Stimulated activated CD4-positive, alpha-beta T cell treated with anti-CD3 and anti-CD28 coated beads, TNF-alpha, amount 100 ng/mL, for 48 hours (primary cell): ENCODE measurements around the gene TEX261.

ENCODE experiments used
- DNase-seq, 3 donors: peaks; one replicate each; pipeline ENCODE4 v3.0.0-alpha.2; 2020; ENCODE audit warnings: low read depth in 3 of 3

TEX261 gene

DNA sequence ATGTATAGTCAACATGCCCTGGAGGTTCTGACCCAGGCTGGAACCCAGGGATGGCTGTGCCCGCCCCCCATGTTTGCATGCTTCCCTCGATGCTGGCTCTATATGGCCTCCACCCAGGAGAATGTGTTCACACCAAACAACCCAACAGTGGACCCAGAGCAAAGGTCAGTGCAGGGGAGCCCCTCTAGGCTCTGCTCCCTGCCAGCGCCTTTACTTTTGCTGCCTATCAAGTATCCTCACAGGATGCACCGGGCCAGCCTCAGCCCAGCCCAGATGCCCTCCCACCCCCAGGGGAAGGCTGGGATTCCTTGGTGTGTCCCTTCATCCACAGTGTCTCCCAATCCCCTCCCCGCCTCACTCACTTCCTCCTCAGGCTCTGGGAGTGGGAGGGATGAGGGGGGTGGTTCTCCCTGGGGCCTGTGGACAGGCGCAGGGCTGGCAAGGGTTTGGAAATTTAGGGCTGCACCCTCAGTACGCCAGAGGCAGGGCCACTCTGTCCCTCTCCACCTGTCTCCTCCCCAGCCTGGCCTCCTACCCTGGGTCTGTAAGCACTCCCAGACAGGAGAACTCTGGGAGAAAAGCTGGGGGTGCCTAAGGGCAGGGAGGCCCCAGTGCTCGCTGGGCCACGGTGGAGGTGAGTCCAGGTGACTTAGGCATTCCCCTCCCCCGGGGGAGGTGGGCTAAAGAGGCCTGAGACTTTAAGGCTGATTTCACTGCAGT, 56.6 kb downstream of the TEX261 start:
- no peak for DNase-seq

DNA sequence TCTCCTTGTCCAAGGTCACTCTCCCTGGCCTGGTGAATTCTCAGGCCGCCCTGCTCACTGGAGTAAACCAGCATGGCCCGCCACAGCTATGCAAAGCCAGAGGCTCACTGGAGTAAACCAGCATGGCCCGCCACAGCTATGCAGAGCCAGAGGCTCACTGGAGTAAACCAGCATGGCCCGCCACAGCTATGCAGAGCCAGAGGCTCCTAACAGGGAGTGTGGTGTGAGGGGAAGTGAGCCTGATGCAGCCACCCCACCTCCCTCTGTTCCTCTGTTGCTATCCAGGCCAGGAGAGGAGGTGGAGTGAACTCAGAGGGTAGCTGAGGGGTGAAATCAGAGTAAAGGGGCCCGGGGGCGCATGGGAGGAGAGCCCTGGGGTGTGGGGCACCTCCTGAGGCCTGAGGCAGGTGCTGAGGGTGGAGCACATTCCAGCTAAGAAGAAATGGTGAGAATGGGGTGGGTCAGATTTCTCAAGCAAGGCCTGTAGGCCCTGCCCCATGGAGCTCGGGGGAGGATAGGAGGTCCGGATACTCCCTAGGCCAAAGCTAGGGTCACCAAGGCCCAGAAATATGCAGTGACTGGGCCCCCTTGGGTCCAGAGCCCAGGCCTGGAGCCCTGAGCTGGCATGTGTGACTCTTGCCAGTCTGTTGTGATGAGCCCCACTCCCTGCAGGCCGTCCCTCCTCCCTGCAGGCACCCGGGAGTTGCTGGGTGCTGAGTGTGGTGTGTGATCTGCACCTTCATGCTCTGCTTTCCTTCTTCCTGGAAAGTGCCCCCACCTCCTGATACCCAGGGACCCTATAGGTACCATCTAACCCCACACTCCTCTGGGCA, 57.5 kb downstream of the TEX261 start:
- DNase-seq: no peak

DNA sequence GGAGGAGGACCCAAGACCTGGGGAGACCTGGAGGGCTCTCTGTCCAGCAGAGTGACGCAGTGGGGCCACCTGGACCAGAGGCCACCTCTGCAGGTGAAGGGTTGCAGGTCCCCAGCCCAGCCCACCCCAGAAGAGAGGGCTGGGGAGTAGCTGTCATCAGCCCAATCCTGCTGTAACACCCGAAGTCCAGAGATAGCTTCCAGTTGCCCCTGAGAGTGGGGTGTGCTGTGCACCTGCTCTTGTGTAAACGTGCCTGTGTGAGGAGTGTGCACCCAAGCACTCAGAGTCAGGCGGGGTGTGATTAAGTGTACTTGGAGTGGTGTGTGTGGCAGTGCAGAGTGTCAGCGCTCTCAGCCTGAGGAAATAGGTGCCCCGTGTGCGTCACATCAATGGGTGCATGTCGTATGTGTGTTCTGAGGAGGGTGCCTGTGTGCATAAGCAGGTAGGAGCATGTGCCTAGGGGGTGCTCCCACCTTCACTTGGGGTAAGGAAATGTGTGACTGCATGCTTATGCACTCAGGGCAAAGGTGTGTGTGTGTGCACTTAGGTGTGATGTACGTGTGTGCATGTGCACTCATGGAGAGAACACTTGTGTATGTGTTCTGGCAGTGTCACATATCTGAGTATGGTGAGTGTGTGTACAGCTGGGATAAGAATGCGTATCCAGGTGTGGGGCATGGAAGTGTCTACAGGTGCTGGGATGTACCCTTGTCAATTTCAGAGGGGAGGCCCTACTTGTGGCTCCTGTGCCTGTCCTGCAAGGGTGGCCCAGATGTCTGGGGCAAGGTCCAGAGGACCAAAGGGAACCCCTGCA, 58.3 kb downstream of the TEX261 start:
- DNase-seq: no peak
